D721Med (cell line): ENCODE measurements around the gene MRC2.
A peak's percentile ranks its signal among the peaks of the same experiment; 100 is the strongest.

Experiments used
- DNase-seq: peaks from one replicate; pipeline ENCODE4 v3.0.0; 2011; ENCODE audit warnings: low spot score; ENCODE audit not compliant: insufficient read length
- FAIRE-seq: peaks from 2 replicates; lab custom pipeline; 2011; peaks lifted over from hg19 to GRCh38; lab: Jason Lieb, UNC
- CTCF ChIP-seq: IDR thresholded peaks from 2 replicates; pipeline ENCODE4 v1.5.1; 2012; ENCODE audit warnings: mild to moderate bottlenecking, control low read depth; ENCODE audit not compliant: insufficient read depth; ENCODE audit errors: missing control alignments

Gene MRC2

DNA sequence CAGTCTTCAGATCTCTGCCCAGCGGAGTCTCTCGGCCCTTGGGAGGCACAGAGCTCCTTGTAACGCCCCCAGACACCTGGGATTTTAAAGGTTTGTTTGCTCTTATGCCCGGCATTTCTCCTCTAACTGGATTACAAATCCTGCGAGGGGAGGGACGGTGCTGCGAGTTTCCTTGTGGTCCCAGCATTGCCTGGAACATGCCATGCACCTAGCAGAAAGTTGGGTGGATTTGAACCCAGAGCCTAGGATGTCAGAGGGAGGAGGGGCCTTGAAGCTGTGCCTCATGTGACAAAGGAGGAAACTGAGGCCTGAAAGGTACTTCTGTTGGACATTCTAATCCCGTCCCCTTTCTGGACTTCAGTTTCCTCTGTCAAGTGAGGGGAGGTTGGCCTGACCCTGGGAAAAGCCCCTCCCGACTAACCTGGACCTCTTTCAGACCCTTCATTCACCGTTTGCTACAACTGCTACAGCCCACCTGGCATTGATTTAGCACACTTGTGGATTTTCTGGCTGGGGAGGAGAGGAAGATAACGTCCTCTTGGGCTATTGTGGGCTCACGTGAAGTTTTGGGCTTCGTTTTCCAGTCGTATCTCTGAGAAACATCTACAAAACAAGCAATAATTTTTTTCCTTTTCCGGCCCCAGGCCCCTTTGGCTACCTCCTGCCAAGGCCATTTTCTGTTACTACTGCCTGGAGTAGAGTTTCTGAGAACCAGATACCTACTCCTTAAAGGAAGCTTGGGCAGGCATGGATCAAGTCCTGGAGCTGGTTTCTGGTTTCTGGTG, 30.9 kb downstream of the MRC2 start:
- FAIRE-seq (no peak), DNase-seq (no peak)
- TF ChIP-seq CTCF = no peak

DNA sequence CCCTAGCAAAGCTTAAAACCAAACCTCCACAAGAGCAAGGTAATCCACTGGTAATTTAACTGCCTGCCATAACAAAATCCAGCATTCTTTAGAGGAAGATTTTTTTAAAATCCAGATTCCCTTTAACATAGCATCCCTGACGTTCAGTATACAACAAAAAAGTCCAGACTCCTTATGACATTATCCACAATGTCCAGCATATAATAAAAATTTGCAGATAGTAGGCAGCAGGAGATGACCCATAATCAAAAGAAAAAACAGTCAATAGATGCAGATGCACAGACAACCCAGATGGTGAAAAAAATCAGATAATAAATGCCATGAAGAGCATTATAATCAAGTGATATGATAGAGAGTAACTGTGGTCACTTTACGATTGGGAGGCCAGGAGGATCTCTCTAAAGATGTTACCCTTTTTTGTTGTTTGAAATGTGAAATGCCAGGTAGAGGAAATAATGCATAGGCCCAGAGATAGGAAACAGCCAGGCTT, 33.2 kb downstream of the MRC2 start:
- no peak for FAIRE-seq
- no peak for TF ChIP-seq CTCF

GRCh38 chr17:62661337-62661736, 33.9 kb downstream of the MRC2 start:
- TF ChIP-seq CTCF = no peak
- DNase-seq = no peak
- no peak for FAIRE-seq

More for the DNA sequence above, 33.2 kb downstream of the MRC2 start:
- DNase-seq = no peak

DNA sequence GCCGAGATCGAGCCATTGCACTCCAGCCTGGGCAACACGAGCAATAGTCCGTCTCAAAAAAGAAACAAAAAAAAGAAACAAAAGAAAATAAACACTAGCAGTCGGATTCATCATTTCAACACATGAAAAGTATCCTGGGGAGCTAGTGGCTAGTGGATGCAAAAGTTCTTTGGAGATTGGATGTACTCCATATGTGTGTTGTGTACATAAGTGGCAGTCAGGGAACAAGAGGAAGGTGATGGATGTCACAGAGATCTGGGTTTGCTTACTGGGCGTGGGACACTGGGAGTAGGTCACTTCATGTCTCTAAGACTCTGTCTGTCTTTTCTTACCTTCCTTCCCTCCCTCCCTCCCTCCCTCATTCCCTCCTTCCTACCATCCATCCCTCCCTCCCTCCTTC, 35.4 kb downstream of the MRC2 start:
- DNase-seq = no peak
- no peak for FAIRE-seq

DNA sequence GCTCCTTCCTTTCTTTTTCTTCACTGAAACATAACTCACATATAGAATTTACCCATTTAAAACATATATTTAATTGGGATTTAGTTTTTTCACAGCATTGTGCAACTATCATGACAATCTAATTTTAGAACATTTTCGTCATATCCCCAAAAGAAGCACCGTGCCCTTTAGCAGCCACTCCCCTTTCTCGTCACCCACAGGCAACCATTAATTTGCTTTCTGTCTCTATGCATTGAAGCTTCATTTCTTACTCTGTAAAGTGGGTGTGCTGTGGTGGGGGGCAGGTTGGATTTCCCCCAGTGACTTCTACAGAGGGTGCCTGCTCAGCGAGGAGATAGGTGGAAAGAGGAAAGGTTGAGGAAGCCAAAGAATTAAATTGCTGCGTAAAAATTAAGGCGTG, 35.8 kb downstream of the MRC2 start:
- FAIRE-seq (no peak), DNase-seq (no peak)
- TF ChIP-seq CTCF = no peak

More for the DNA sequence above, 35.4 kb downstream of the MRC2 start:
- no peak for TF ChIP-seq CTCF

- DNase-seq = peak; percentile 16
- no peak for TF ChIP-seq CTCF
- no peak for FAIRE-seq
Observed at GRCh38 chr17:62664336-62665120, 37.1 kb downstream of the MRC2 start.
